Sigmoid colon (tissue), 4 donors: Measurements from ENCODE around the gene RBM5.

Experiments used
- CTCF ChIP-seq, 4 experiments: fragments of 450-650 bp in 3 of 4; fragments of 200-600 bp in 1 of 4; IDR thresholded peaks; one replicate each; pipeline ENCODE4 v1.5.1; 2016 to 2019; ENCODE audit warnings: antibody characterized with exemption in 4 of 4, mild to moderate bottlenecking in 3 of 4, moderate library complexity in 2 of 4
- POLR2A ChIP-seq, 2 donors: fragments of 450-650 bp; IDR thresholded peaks; one replicate each; pipeline ENCODE4 v1.6.1; 2016; ENCODE audit warnings: antibody characterized with exemption in 2 of 2, mild to moderate bottlenecking in 2 of 2, moderate library complexity in 2 of 2
- POLR2AphosphoS5 ChIP-seq, 4 donors: sonication (generic); formaldehyde crosslinking; IDR thresholded peaks; one replicate each; pipeline ENCODE4 v1.6.1; 2017; ENCODE audit warnings: antibody characterized with exemption in 4 of 4

- TF ChIP-seq CTCF (IDR thresholded peaks at IDR 0.05): no peak
- TF ChIP-seq POLR2AphosphoS5 (IDR thresholded peaks at IDR 0.05): no peak
- TF ChIP-seq POLR2A (IDR thresholded peaks at IDR 0.05): no peak
These were observed 63.0 kb downstream of the RBM5 start for GRCh38 chr3:50151728-50152127.
